SK-N-SH treated with all-trans-retinoic acid at 6 μM for 48 hours (cell line): ENCODE measurements around the gene BMP2.

Source experiments
- ATAC-seq: fragments of 200-7000 bp; cut with Tn5 transposase; 3 replicates; pipeline ENCODE4 v1.9.1; 2020; ENCODE audit warnings: mild to moderate bottlenecking, moderate library complexity
- ARNTL ChIP-seq: fragments of 450-650 bp; formaldehyde crosslinking; IDR thresholded peaks from 2 replicates; pipeline ENCODE4 v1.5.0; 2020; ENCODE audit warnings: low read depth, mild to moderate bottlenecking, moderate library complexity, borderline replicate concordance
- BACH2 ChIP-seq: fragments of 250-450 bp; sonication (Bioruptor Pico); IDR thresholded peaks from 2 replicates; pipeline ENCODE4 v1.9.0; 2021; ENCODE audit warnings: mild to moderate bottlenecking, borderline replicate concordance
- CREB5 ChIP-seq: fragments of 250-450 bp; sonication (Bioruptor Pico); IDR thresholded peaks from 2 replicates; pipeline ENCODE4 v1.5.1; 2020; ENCODE audit warnings: low read depth, mild to moderate bottlenecking, moderate library complexity
- CSDC2 ChIP-seq: fragments of 250-450 bp; sonication (Bioruptor Pico); IDR thresholded peaks from 2 replicates; pipeline ENCODE4 v1.5.0; 2020; ENCODE audit warnings: mild to moderate bottlenecking, moderate library complexity
- CSRNP3 ChIP-seq: fragments of 250-450 bp; sonication (Bioruptor Pico); IDR thresholded peaks from 2 replicates; pipeline ENCODE4 v1.5.1; 2021; ENCODE audit warnings: mild to moderate bottlenecking, moderate library complexity
- ESRRG ChIP-seq: fragments of 250-450 bp; sonication (Bioruptor Pico); IDR thresholded peaks from 2 replicates; pipeline ENCODE4 v1.6.1; 2021; ENCODE audit warnings: mild to moderate bottlenecking
- GLIS3 ChIP-seq: fragments of 250-450 bp; sonication (Bioruptor Pico); IDR thresholded peaks from 2 replicates; pipeline ENCODE4 v1.5.0; 2020; ENCODE audit warnings: mild to moderate bottlenecking, moderate library complexity
- ISL1 ChIP-seq: fragments of 250-450 bp; sonication (Bioruptor Pico); IDR thresholded peaks from 2 replicates; pipeline ENCODE4 v2.1.2; 2022; ENCODE audit warnings: mild to moderate bottlenecking, moderate library complexity
- OSR1 ChIP-seq: fragments of 250-450 bp; sonication (Bioruptor Pico); IDR thresholded peaks from 2 replicates; pipeline ENCODE4 v1.8.0; 2022; ENCODE audit warnings: moderate library complexity, mild to moderate bottlenecking, inconsistent platforms
- POU6F1 ChIP-seq: fragments of 250-450 bp; sonication (Bioruptor Pico); IDR thresholded peaks from 2 replicates; pipeline ENCODE4 v1.8.0; 2021; ENCODE audit warnings: low read depth, mild to moderate bottlenecking, moderate library complexity, borderline replicate concordance
- PPARA ChIP-seq: fragments of 250-450 bp; sonication (Bioruptor Pico); IDR thresholded peaks from 2 replicates; pipeline ENCODE4 v1.5.0; 2020; ENCODE audit warnings: mild to moderate bottlenecking, borderline replicate concordance
- RARB ChIP-seq: fragments of 250-450 bp; sonication (Bioruptor Pico); IDR thresholded peaks from 2 replicates; pipeline ENCODE4 v1.8.0; 2021; ENCODE audit warnings: mild to moderate bottlenecking, moderate library complexity
- SNAI2 ChIP-seq: fragments of 250-450 bp; sonication (Bioruptor Pico); IDR thresholded peaks from 2 replicates; pipeline ENCODE4 v1.5.0; 2020; ENCODE audit warnings: mild to moderate bottlenecking, moderate library complexity
- TCF4 ChIP-seq: fragments of 250-450 bp; sonication (Bioruptor Pico); IDR thresholded peaks from 2 replicates; pipeline ENCODE4 v1.8.0; 2021; ENCODE audit warnings: mild to moderate bottlenecking, moderate library complexity, borderline replicate concordance
- TSHZ2 ChIP-seq: fragments of 250-450 bp; sonication (Bioruptor Pico); IDR thresholded peaks from 2 replicates; pipeline ENCODE4 v1.5.0; 2020; ENCODE audit warnings: mild to moderate bottlenecking, moderate library complexity
- ZC3H10 ChIP-seq: fragments of 250-450 bp; sonication (Bioruptor Pico); IDR thresholded peaks from 2 replicates; pipeline ENCODE4 v1.5.1; 2021; ENCODE audit warnings: mild to moderate bottlenecking, moderate library complexity
- ZFP3 ChIP-seq: fragments of 250-450 bp; sonication (Bioruptor Pico); IDR thresholded peaks from 2 replicates; pipeline ENCODE4 v1.5.0; 2020; ENCODE audit warnings: mild to moderate bottlenecking, moderate library complexity
- ZFP30 ChIP-seq: fragments of 450-650 bp; formaldehyde crosslinking; IDR thresholded peaks from 2 replicates; pipeline ENCODE4 v1.5.0; 2022; ENCODE audit warnings: mild to moderate bottlenecking, moderate library complexity
- ZNF565 ChIP-seq: fragments of 450-650 bp; formaldehyde crosslinking; conservative IDR thresholded peaks from 2 replicates; pipeline ENCODE4 v1.5.0; 2020; ENCODE audit warnings: low read depth, mild to moderate bottlenecking, moderate library complexity
- ZNF70 ChIP-seq: fragments of 450-650 bp; formaldehyde crosslinking; IDR thresholded peaks from 2 replicates; pipeline ENCODE4 v1.5.0; 2020; ENCODE audit warnings: mild to moderate bottlenecking, moderate library complexity
- ZNF8 ChIP-seq: fragments of 450-650 bp; formaldehyde crosslinking; IDR thresholded peaks from 2 replicates; pipeline ENCODE4 v1.5.0; 2020; ENCODE audit warnings: mild to moderate bottlenecking, moderate library complexity

BMP2 gene

DNA sequence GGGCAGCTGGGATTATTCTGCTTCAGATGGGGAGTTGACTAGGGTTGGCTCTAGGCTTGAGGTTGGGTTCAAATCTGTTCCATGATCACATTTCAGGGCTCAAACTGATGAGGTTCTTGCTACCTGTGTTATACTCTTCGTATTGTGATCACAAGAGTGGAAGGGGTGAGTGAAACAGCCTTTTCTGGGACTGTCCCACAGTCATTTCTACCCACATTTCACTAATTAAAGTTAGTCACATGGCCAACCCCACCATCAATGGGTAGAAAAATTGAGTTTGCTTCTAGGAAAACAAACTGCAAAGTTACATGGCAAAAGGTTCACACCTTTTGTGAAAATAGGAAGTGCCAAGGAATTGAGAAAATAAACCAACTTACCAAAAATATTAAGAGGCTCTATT is 33.5 kb upstream of the BMP2 start:
- TF ChIP-seq ZC3H10 (no peak), RARB (CRISPR knock-in tag) (no peak), ISL1 (CRISPR knock-in tag) (no peak), POU6F1 (CRISPR knock-in tag) (no peak)
- ATAC-seq, result no peak

DNA sequence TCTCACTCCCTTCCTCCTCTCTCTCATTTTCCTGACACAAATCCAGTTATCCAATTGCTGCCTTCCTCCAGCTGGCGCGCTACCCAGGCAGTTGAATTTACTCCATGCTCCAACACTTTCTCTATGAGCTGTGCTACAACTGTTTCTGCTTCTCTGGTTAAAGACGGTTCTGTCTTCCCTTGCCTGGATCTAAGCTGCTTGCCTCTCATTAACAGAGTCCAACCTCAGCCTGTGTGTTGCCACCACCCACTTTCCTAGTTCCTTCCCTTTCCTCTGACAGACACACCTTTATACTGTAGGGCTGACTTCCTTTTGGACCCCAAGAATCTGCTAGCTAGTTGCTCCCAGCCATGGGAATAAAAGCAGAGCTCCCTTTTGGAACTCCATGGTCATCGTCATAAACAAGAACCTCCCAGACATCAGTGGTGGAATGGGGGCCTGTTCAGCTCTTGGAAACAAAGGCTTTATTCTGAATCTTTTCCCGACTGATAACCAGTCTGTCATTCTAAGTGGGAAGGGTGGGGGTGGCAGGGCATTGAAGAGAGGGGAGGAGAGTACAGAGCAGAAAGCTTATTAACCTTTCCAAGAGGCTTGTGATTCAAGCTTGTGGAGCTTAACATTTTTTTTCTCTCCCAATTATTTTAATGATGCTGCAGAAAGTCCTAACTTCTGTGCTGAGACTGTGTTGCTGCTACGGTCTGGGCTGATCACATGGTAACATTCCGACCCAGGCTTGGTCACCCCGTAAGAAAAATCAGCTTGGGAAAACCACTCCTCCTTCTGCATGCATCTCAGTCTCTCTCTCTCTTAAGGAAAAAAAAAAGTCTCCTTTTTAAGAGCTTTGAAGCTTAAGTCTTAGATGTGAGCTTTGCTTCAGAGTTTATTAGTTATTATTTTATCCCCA is 31.3 kb upstream of the BMP2 start:
- ATAC-seq, result no peak
- TF ChIP-seq ISL1 (CRISPR knock-in tag), result no peak
- no peak for TF ChIP-seq CSRNP3 (CRISPR knock-in tag)
- no peak for TF ChIP-seq TCF4
- no peak for TF ChIP-seq ESRRG (CRISPR knock-in tag)
- TF ChIP-seq OSR1, result no peak
- no peak for TF ChIP-seq CSDC2 (CRISPR knock-in tag)
- TF ChIP-seq SNAI2, result no peak
- TF ChIP-seq CREB5 (CRISPR knock-in tag), result no peak
- TF ChIP-seq ZFP30, result no peak
- no peak for TF ChIP-seq BACH2
- TF ChIP-seq ZFP3 (CRISPR knock-in tag), result no peak
- TF ChIP-seq PPARA (CRISPR knock-in tag), result no peak
- no peak for TF ChIP-seq GLIS3 (CRISPR knock-in tag)
- TF ChIP-seq ZNF70, result no peak
- TF ChIP-seq RARB (CRISPR knock-in tag), result no peak

- ATAC-seq, result no peak
- no peak for TF ChIP-seq BACH2
- no peak for TF ChIP-seq RARB (CRISPR knock-in tag)
- no peak for TF ChIP-seq TCF4
- TF ChIP-seq ZC3H10, result no peak
- no peak for TF ChIP-seq PPARA (CRISPR knock-in tag)
- no peak for TF ChIP-seq ISL1 (CRISPR knock-in tag)
- no peak for TF ChIP-seq SNAI2
- no peak for TF ChIP-seq OSR1
- TF ChIP-seq ARNTL, result no peak
- no peak for TF ChIP-seq POU6F1 (CRISPR knock-in tag)
- no peak for TF ChIP-seq ZNF70
- no peak for TF ChIP-seq TSHZ2 (CRISPR knock-in tag)
- no peak for TF ChIP-seq CSDC2 (CRISPR knock-in tag)
- no peak for TF ChIP-seq ZNF565 (CRISPR knock-in tag)
- TF ChIP-seq ZNF8, result no peak
These were observed 28.1 kb upstream of the BMP2 start for GRCh38 chr20:6739406-6739805.
